ENCODE measurements around the gene ME2.
"Not testable (repeated sequence)": the region's sequence is repeated elsewhere in the genome, so short reads cannot be mapped to it uniquely, and the experiment has no call there.

Gene ME2

DNA sequence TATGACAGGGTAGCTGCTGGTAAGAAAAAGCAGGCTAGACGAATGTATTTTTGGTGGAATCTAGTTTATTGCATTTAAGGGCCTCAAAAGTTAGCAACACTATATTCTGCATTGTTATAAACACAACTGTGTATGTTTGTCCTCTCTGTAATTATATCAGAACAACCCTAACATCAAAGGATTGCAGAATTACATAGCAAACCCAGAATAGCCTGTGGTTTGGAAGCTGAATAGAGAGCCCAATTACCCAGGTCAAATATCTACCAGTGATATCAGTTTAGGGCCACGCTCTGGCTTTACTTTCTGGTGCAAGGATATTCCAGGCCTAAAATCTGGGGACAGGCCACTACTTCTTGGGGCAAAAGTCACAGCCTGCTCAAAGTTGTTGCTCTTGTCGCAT lies 34.0 kb upstream of the ME2 start:
- Histone ChIP-seq H3K4me1 (ENCODE audit: control insufficient read depth in 1 of 2, insufficient read depth in 2 of 2, low read length in 2 of 2) (peaks cover 4 to 14% of the 10 kb centered on the region in 2 donors), H3K27ac (ENCODE audit: low read depth, low read length) (no peak overlapping the region), H3K27me3 (ENCODE audit: control insufficient read depth in 1 of 2, insufficient read depth in 2 of 2, low read length in 2 of 2) (no peaks in the 10 kb centered on the region), H3K9ac (ENCODE audit: low read depth in 1 of 2, low read length in 2 of 2) (no peak overlapping the region), H3K4me3 (ENCODE audit: low read depth in 1 of 2, low read length in 2 of 2) (no peak overlapping the region), H3K36me3 (ENCODE audit: control insufficient read depth in 1 of 2, insufficient read depth in 2 of 2, low read length in 2 of 2) (no peaks in the 10 kb centered on the region), H3K9me3 (ENCODE audit: control insufficient read depth in 1 of 2, low read length in 2 of 2) (no peaks in the 10 kb centered on the region)

DNA sequence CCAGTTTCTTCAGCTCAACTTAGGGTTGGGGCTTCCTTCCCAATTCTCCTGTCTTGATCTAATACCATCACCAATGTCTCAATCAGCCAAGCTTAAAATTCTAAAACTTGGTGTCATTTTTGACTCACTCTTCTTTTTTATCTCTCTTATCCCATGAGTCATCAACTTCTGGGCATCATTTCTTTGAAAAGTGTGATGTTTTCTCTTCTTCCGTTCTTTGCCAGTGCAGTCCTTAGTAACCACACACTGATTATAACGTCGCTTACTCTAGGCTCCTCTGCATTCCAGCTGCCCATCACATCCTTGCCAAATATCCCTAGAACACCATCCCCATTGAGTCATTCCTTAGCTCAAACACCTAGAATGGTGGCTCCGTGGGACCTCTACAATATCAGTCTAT lies 31.7 kb upstream of the ME2 start:
- H3K9me3 ChIP-seq (ENCODE audit: control insufficient read depth in 1 of 2, low read length in 2 of 2): no peaks in the 10 kb centered on the region
- H3K27me3 ChIP-seq (ENCODE audit: control insufficient read depth in 1 of 2, insufficient read depth in 2 of 2, low read length in 2 of 2): no peaks in the 10 kb centered on the region
- H3K9ac ChIP-seq (ENCODE audit: low read depth in 1 of 2, low read length in 2 of 2): no peak overlapping the region
- no peak overlapping the region for H3K4me3 ChIP-seq (ENCODE audit: low read depth in 1 of 2, low read length in 2 of 2)
- peaks cover 0 to 11% of the 10 kb centered on the region in 2 donors for H3K4me1 ChIP-seq (ENCODE audit: control insufficient read depth in 1 of 2, insufficient read depth in 2 of 2, low read length in 2 of 2)
- H3K36me3 ChIP-seq (ENCODE audit: control insufficient read depth in 1 of 2, insufficient read depth in 2 of 2, low read length in 2 of 2): no peaks in the 10 kb centered on the region
- H3K27ac ChIP-seq (ENCODE audit: low read depth, low read length): no peak overlapping the region

DNA sequence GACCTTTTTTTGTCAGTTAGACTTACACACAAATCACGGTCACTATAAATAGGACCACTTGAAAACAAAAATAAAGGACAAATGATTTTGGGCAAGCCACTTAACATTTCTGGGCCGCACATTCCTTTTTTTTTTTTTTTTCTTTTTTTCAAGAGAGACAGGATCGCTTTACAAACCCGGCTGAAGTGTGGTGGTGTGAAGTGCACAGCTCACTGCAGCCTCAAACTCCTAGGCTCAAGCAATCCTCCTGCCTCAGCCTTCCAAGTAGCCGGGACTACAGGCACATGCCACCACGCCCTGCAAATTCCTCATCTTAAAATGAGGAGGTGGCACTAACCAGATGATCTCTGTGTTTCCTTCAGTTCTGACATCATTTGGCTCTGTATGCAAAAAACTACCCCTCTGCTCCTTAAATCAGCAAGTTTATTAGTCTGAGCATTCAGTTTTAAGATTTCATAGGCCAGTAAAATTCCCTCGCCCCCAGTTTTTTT lies 30.8 kb upstream of the ME2 start:
- peaks cover 6 to 18% of the 10 kb centered on the region in 2 donors for H3K4me1 ChIP-seq (ENCODE audit: control insufficient read depth in 1 of 2, insufficient read depth in 2 of 2, low read length in 2 of 2)
- no peaks in the 10 kb centered on the region for H3K9me3 ChIP-seq (ENCODE audit: control insufficient read depth in 1 of 2, low read length in 2 of 2)
- no peak overlapping the region for H3K4me3 ChIP-seq (ENCODE audit: low read depth in 1 of 2, low read length in 2 of 2)
- no peak overlapping the region for H3K27ac ChIP-seq (ENCODE audit: low read depth, low read length)
- no peaks in the 10 kb centered on the region for H3K36me3 ChIP-seq (ENCODE audit: control insufficient read depth in 1 of 2, insufficient read depth in 2 of 2, low read length in 2 of 2)
- no peaks in the 10 kb centered on the region for H3K27me3 ChIP-seq (ENCODE audit: control insufficient read depth in 1 of 2, insufficient read depth in 2 of 2, low read length in 2 of 2)
- H3K9ac ChIP-seq (ENCODE audit: low read depth in 1 of 2, low read length in 2 of 2): no peak overlapping the region

DNA sequence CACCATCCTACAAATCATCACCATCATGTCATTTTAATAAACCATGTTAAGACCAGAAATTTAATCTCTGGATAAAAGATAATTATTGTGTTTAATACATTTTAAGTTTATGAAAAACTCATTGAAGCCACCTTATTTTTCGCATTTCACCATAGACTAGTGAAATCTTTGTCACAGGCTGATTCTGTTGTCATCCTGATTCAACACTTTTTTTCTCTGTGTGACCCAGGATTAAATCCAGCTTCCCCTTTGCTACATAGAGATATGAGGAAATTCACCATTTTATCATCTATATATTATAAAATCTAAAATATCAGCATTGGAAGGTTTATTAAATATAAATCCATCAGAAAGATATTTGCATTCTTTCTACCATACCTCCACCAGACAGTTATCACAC lies 29.9 kb upstream of the ME2 start:
- H3K27ac ChIP-seq (ENCODE audit: low read depth, low read length): no peak overlapping the region
- no peaks in the 10 kb centered on the region for H3K27me3 ChIP-seq (ENCODE audit: control insufficient read depth in 1 of 2, insufficient read depth in 2 of 2, low read length in 2 of 2)
- peaks cover 8 to 21% of the 10 kb centered on the region in 2 donors for H3K4me1 ChIP-seq (ENCODE audit: control insufficient read depth in 1 of 2, insufficient read depth in 2 of 2, low read length in 2 of 2)
- no peak overlapping the region for H3K4me3 ChIP-seq (ENCODE audit: low read depth in 1 of 2, low read length in 2 of 2)
- H3K36me3 ChIP-seq (ENCODE audit: control insufficient read depth in 1 of 2, insufficient read depth in 2 of 2, low read length in 2 of 2): no peaks in the 10 kb centered on the region
- no peak overlapping the region for H3K9ac ChIP-seq (ENCODE audit: low read depth in 1 of 2, low read length in 2 of 2)
- no peaks in the 10 kb centered on the region for H3K9me3 ChIP-seq (ENCODE audit: control insufficient read depth in 1 of 2, low read length in 2 of 2)

DNA sequence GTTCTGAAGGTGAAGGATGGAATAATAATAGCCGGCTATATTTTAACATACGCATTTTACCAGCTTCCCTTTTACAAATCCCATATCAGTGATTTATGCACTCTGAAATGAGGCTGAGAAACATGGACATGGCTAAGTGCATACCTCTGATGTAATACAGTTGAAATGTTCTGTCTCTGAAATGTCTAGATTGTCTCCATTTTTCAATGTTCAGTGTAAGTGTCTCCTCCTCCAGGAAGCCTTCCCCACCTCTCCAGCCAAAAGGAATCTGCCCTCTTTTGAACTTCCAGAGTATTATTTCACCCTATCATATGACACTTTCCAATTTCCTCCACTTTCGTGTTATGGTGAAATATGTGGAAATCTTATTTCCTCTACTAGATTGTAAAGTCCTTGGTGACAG lies 29.5 kb upstream of the ME2 start:
- H3K27me3 ChIP-seq (ENCODE audit: control insufficient read depth in 1 of 2, insufficient read depth in 2 of 2, low read length in 2 of 2): no peaks in the 10 kb centered on the region
- H3K27ac ChIP-seq (ENCODE audit: low read depth, low read length): no peak overlapping the region

DNA sequence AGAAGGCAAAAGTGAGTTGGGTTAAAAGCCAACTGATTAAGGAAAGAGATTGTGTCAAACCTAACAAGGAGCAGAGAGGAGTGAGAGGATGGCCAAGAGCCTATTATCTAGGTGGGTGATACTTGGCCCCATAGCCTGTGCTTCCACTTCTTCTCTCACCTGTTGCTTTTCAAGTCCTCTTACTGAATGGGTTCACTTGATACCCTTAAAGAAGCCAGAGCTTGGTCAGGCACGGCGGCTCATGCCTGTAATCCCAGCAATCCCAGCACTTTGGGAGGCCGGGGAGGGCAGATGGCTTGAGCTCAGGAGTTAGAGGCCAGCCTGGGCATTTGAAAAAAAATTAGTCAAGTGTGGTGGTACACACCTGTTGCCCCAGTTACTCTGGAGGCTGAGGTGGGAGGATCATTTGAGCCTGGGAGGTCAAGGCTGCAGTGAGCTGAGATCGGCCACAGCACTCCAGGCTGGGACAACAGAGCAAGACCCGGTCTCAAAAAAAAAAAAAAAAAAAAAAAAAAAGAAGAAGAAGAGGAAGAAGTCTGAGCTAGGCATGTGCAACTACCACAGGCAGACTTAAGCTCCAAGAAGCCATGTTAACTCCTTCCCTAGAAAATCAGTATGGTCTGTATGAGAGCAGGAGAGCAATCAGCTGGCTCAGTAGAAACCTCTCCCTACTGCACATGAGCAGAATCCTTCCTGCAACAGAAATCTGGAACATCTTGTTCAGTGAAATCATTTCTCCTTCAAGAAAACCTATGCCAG lies 28.4 kb upstream of the ME2 start:
- H3K9me3 ChIP-seq (ENCODE audit: control insufficient read depth in 1 of 2, low read length in 2 of 2): no peaks in the 10 kb centered on the region
- H3K27ac ChIP-seq (ENCODE audit: low read depth, low read length): no peak overlapping the region
- H3K4me3 ChIP-seq (ENCODE audit: low read depth in 1 of 2, low read length in 2 of 2): no peak overlapping the region
- no peak overlapping the region for H3K9ac ChIP-seq (ENCODE audit: low read depth in 1 of 2, low read length in 2 of 2)
- no peaks in the 10 kb centered on the region for H3K27me3 ChIP-seq (ENCODE audit: control insufficient read depth in 1 of 2, insufficient read depth in 2 of 2, low read length in 2 of 2)
- H3K4me1 ChIP-seq (ENCODE audit: control insufficient read depth in 1 of 2, insufficient read depth in 2 of 2, low read length in 2 of 2): peaks cover 14 to 18% of the 10 kb centered on the region in 2 donors
- H3K36me3 ChIP-seq (ENCODE audit: control insufficient read depth in 1 of 2, insufficient read depth in 2 of 2, low read length in 2 of 2): no peaks in the 10 kb centered on the region

More for the DNA sequence above, 29.5 kb upstream of the ME2 start:
- no peaks in the 10 kb centered on the region for H3K9me3 ChIP-seq (ENCODE audit: control insufficient read depth in 1 of 2, low read length in 2 of 2)
- H3K36me3 ChIP-seq (ENCODE audit: control insufficient read depth in 1 of 2, insufficient read depth in 2 of 2, low read length in 2 of 2): no peaks in the 10 kb centered on the region
- no peak overlapping the region for H3K9ac ChIP-seq (ENCODE audit: low read depth in 1 of 2, low read length in 2 of 2)
- peaks cover 12 to 21% of the 10 kb centered on the region in 2 donors for H3K4me1 ChIP-seq (ENCODE audit: control insufficient read depth in 1 of 2, insufficient read depth in 2 of 2, low read length in 2 of 2)
- no peak overlapping the region for H3K4me3 ChIP-seq (ENCODE audit: low read depth in 1 of 2, low read length in 2 of 2)

DNA sequence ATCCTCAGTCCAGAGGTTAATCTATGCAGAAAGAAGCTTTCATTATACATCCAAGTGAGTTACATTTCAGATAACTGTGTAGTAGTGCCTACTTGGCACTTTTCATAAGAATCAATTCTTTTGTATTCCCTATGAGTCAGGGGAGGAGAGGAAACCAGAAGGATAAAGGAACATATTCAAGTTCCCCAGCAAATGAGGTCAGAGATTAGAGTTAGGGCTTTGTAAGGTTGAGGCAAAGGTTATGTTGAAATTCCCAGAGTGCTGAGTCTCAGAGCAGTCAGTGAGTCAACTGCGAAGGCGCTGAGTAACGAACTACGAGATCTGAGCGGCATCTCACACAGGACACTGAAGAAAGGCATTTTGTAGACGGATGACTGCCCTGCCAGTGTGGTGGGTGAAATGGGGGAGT lies 25.1 kb upstream of the ME2 start:
- no peaks in the 10 kb centered on the region for H3K27me3 ChIP-seq (ENCODE audit: control insufficient read depth in 1 of 2, insufficient read depth in 2 of 2, low read length in 2 of 2)
- H3K4me1 ChIP-seq (ENCODE audit: control insufficient read depth in 1 of 2, insufficient read depth in 2 of 2, low read length in 2 of 2): peaks cover 14 to 18% of the 10 kb centered on the region in 2 donors
- H3K36me3 ChIP-seq (ENCODE audit: control insufficient read depth in 1 of 2, insufficient read depth in 2 of 2, low read length in 2 of 2): no peaks in the 10 kb centered on the region
- peak overlapping the region; percentile 32 for H3K27ac ChIP-seq (ENCODE audit: low read depth, low read length)
- peak overlapping the region in 1 of 2 donors; percentile 36 for H3K9ac ChIP-seq (ENCODE audit: low read depth in 1 of 2, low read length in 2 of 2)
- peak overlapping the region; percentile 1 to 47 for H3K4me3 ChIP-seq (ENCODE audit: low read depth in 1 of 2, low read length in 2 of 2)
- H3K9me3 ChIP-seq (ENCODE audit: control insufficient read depth in 1 of 2, low read length in 2 of 2): no peaks in the 10 kb centered on the region

DNA sequence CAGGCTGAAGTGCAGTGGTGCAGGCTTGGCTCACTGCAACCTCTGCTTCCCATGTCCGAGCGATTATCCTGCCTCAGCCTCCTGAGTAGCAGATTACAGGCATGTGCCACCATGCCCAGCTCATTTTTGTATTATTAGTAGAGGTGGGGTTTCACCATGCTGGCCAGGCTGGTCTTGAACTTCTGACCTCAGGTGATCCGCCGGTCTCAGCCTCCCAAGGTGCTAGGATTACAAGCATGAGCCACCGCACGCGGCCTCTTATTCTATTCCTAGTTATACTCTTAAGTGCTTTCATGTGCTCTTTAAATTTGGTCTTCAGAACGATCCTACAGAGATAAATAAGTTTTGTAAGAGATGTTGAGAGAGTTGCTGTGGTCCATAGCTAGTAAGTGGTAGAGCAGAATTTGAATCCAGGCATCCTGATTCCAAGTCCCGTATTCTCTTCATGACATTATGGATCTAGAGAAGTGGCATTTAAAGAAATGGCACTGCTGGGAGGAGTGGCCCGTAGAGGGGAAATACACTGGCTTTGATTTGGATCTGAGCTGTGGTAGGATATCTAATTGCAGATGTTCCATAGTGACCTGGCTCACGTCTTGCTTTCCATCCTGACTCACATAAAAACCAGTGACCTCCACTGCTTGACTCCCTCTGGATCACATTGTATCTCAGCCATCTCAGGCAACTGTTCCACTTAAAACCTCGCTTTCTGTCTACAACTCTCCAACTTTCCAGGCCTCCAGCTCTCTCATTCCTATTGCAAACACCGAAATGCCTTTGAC lies 22.8 kb upstream of the ME2 start:
- Histone ChIP-seq H3K27ac (ENCODE audit: low read depth, low read length) (no peak overlapping the region), H3K4me1 (ENCODE audit: control insufficient read depth in 1 of 2, insufficient read depth in 2 of 2, low read length in 2 of 2) (peaks cover 14 to 18% of the 10 kb centered on the region in 2 donors), H3K4me3 (ENCODE audit: low read depth in 1 of 2, low read length in 2 of 2) (no peak overlapping the region), H3K9me3 (ENCODE audit: control insufficient read depth in 1 of 2, low read length in 2 of 2) (no peaks in the 10 kb centered on the region), H3K36me3 (ENCODE audit: control insufficient read depth in 1 of 2, insufficient read depth in 2 of 2, low read length in 2 of 2) (no peaks in the 10 kb centered on the region), H3K27me3 (ENCODE audit: control insufficient read depth in 1 of 2, insufficient read depth in 2 of 2, low read length in 2 of 2) (no peaks in the 10 kb centered on the region), H3K9ac (ENCODE audit: low read depth in 1 of 2, low read length in 2 of 2) (no peak overlapping the region)

DNA sequence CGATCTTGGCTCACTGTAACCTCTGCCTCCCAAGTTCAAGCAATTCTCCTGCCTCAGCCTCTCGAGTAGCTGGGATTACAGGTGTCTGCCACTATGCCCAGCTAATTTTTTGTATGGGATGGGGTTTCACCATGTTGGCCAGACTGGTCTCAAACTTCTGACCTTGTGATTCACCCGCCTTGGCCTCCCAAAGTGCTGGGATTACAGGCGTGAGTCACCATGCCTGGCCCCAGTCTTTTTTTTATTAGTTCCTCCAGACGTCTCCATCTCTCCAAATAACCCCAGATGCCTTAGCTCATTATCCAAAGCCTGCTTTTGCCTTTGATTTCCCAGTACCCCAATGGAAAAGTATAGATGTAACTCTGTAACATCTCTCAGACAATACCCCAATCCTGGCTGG lies 21.8 kb upstream of the ME2 start:
- H3K9ac ChIP-seq (ENCODE audit: low read depth in 1 of 2, low read length in 2 of 2); H3K36me3 ChIP-seq (ENCODE audit: control insufficient read depth in 1 of 2, insufficient read depth in 2 of 2, low read length in 2 of 2); H3K9me3 ChIP-seq (ENCODE audit: control insufficient read depth in 1 of 2, low read length in 2 of 2); H3K4me3 ChIP-seq (ENCODE audit: low read depth in 1 of 2, low read length in 2 of 2); H3K27me3 ChIP-seq (ENCODE audit: control insufficient read depth in 1 of 2, insufficient read depth in 2 of 2, low read length in 2 of 2); H3K27ac ChIP-seq (ENCODE audit: low read depth, low read length): not testable (repeated sequence)
- H3K4me1 ChIP-seq (ENCODE audit: control insufficient read depth in 1 of 2, insufficient read depth in 2 of 2, low read length in 2 of 2): peaks cover 14 to 18% of the 10 kb centered on the region in 2 donors

DNA sequence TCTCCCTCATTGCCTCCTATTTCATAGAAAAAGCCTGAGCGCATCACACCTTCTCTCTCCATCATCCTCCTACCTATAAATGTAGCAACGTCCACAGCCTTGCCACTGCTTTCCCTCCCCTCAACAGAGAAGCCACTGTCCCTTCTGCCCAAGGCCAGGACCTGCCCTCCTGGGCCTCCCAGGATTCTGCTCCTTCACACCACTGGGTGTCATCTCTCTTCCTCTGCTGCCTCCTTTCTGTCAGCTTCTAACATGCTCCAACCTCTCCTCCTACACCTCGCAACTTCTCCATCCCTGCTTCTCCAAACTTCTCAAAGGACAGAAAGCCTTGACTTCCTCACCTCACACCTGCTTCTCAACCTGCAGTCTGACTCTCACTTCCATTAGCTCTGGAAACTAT lies 21.2 kb upstream of the ME2 start:
- Histone ChIP-seq H3K27ac (ENCODE audit: low read depth, low read length) (no peak overlapping the region), H3K27me3 (ENCODE audit: control insufficient read depth in 1 of 2, insufficient read depth in 2 of 2, low read length in 2 of 2) (no peaks in the 10 kb centered on the region), H3K36me3 (ENCODE audit: control insufficient read depth in 1 of 2, insufficient read depth in 2 of 2, low read length in 2 of 2) (no peaks in the 10 kb centered on the region), H3K4me1 (ENCODE audit: control insufficient read depth in 1 of 2, insufficient read depth in 2 of 2, low read length in 2 of 2) (peaks cover 16% of the 10 kb centered on the region in 2 donors), H3K9ac (ENCODE audit: low read depth in 1 of 2, low read length in 2 of 2) (no peak overlapping the region), H3K9me3 (ENCODE audit: control insufficient read depth in 1 of 2, low read length in 2 of 2) (no peaks in the 10 kb centered on the region), H3K4me3 (ENCODE audit: low read depth in 1 of 2, low read length in 2 of 2) (no peak overlapping the region)

All from duodenal mucosa (tissue), 2 donors.